T-helper 17 cell (primary cell): ENCODE results near the gene TXNL4B. TPM values are rescaled to one million over a fixed set of nuclear protein-coding genes. Genes with fewer than 3 reads are reported as not detected.
"Not testable (repeated sequence)": the region's sequence is repeated elsewhere in the genome, so short reads cannot be mapped to it uniquely, and the experiment has no call there.

Experiments used
- ATAC-seq: fragments of 150-1000 bp; cut with Tn5 transposase; 2 replicates; pipeline ENCODE4 v1.10.0; 2021; ENCODE audit warnings: mild to moderate bottlenecking, moderate library complexity
- DNase-seq, 3 donors: peaks; one replicate each; pipeline versions ENCODE4 v3.0.0 to v3.0.0-alpha.2; 2020 to 2021
- H3K9me3 ChIP-seq: one replicate; pipeline ENCODE4 v1.7.0; 2013; ENCODE audit warnings: low read length, mild to moderate bottlenecking; ENCODE audit not compliant: control insufficient read depth, poor library complexity, severe bottlenecking
- H3K27ac Mint-ChIP-seq: one replicate; pipeline ENCODE4 v1.8.0; 2022; ENCODE audit warnings: mild to moderate bottlenecking, moderate library complexity, mixed read lengths
- H3K27me3 Mint-ChIP-seq: one replicate; pipeline ENCODE4 v1.8.0; 2022; ENCODE audit warnings: mixed read lengths
- H3K36me3 Mint-ChIP-seq: one replicate; pipeline ENCODE4 v1.8.0; 2022; ENCODE audit warnings: low read depth, mixed read lengths
- H3K4me1 Mint-ChIP-seq: one replicate; pipeline ENCODE4 v1.8.0; 2022; ENCODE audit warnings: mild to moderate bottlenecking, mixed read lengths
- H3K4me3 Mint-ChIP-seq: one replicate; pipeline ENCODE4 v1.8.0; 2022; ENCODE audit warnings: mild to moderate bottlenecking, moderate library complexity, mixed read lengths
- total RNA-seq, 4 donors: library from RNA in 2 of 4; stranded (reverse) in 2 of 4; gene quantifications; one replicate each; pipeline ENCODE4 v1.2.3 and lab custom pipeline; 2022 to 2026

The TXNL4B gene
- total RNA-seq, 2 donors from 2014 or later: 11.3 to 14.0 TPM

DNA sequence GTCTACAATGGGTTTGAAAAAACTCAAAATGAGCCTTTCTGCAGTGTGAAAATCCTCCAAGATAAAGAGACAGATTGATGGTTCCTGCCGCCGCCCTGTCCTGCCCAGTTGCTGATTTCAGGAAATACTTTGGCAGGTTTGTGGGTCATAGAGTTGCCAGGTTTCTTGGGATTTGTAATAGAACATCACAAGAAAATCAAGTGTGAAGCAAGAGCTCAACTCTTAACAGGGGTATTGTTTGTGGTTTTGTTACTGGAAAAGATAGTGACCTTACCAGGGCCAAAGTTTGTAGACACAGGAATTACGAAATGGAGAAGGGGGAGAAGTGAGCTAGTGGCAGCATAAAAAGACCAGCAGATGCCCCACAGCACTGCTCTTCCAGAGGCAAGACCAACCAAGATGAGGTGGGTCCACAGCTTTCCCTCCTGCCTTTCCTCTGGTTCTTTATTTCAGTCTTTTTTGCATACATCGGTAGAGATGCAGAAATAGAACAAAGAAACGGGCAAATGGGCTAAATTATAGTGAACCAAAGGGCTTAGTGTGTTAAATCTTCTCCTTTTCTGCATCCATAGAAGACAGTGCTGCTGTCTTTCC lies 39.1 kb downstream of the TXNL4B start, which contains the start of gene HP:
Gene HP (plus strand): TSS at position 252 of the 594 bp plus-strand sequence. CDS start 148 bp downstream, at position 400.
- not testable (repeated sequence) for DNase-seq, H3K4me3 Mint-ChIP-seq, ATAC-seq, H3K4me1 Mint-ChIP-seq, H3K36me3 Mint-ChIP-seq, H3K27ac Mint-ChIP-seq, H3K27me3 Mint-ChIP-seq, H3K9me3 ChIP-seq

DNA sequence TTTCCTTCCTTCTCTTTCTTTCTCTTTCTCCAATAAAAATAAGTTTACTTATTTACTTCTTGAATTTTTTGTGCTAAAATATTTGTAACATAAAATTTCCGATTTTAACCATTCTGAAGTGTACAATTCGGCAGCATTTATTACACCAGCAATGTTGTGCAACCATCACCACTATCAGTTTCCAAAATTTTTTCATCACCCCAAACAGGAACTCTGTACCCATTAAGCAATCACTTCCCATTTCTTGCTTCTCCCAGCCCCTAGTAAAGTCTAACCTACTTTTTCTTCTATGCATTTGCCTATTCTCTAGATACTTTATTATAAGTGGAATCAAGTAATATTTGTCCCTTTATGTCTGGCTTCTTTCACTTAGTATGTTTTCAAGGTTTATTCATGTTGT lies 41.6 kb downstream of the TXNL4B start:
- ATAC-seq: no peak
- no peaks in the 10 kb centered on the region for H3K9me3 ChIP-seq
- H3K4me1 Mint-ChIP-seq: no peaks in the 10 kb centered on the region
- no peaks in the 10 kb centered on the region for H3K27me3 Mint-ChIP-seq
- DNase-seq: no peak
- H3K27ac Mint-ChIP-seq: peak overlapping the region; percentile 24
- peaks cover 2% of the 10 kb centered on the region for H3K36me3 Mint-ChIP-seq
- no peak overlapping the region for H3K4me3 Mint-ChIP-seq

DNA sequence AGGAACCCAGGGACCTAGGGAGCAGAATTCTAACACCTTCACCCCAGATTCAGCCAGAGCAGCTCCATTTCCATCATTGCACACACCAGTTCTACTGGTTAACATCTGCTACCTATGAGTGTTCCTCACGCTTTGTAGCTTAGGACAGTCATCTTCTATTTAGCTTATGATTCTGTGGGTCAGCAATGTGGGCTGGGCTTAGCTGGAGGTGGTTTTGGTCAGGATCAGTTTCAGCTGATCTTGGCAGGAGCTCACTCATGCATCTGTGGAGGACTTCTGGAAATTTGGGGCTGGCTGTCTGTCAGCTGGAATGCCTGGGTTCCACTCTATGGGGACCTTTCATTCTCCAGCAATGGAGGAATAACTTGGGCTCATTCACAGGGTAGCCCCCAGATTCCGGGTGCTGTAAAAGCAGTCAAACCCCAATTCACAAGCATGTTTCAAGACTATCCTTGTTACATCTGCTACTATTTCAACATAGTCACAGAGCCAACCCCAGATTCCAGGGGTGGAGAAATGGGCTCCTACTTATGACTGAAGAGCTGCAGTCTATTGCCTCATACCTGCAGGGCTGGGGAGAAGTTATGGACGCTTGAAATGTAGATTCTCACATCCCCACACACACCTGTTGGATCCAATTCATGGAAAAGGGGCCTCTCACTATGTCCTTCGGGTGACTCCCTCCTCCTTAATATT lies 42.5 kb downstream of the TXNL4B start:
- Mint-ChIP-seq H3K4me3 (no peak overlapping the region), H3K27ac (no peak overlapping the region)

DNA sequence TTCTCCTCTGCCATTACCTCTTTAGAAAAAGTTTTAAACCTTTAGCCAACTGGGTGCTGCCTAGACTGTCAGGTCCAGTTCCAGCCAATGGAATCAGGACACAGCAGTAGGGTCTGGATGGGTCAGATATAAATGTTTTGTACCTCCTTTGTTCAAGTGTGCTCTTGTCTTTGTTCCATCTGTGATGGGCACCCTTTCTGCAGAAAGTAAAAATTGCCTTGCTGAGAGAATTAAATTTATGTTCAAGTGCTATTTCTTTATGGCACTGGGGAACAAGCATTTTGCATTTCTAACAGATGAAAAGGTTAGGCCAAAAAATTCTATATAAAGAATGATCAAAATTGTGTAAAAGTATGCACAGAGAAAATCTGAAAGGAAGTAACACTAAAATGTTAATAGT lies 44.3 kb downstream of the TXNL4B start:
- Mint-ChIP-seq H3K36me3 (no peaks in the 10 kb centered on the region), H3K27ac (no peak overlapping the region), H3K4me3 (no peak overlapping the region), H3K27me3 (no peaks in the 10 kb centered on the region), H3K4me1 (no peaks in the 10 kb centered on the region)
- no peaks in the 10 kb centered on the region for H3K9me3 ChIP-seq
- ATAC-seq: no peak
- no peak for DNase-seq

More for the DNA sequence above, 42.5 kb downstream of the TXNL4B start:
- Mint-ChIP-seq H3K36me3 (peaks cover 2% of the 10 kb centered on the region), H3K27me3 (no peaks in the 10 kb centered on the region), H3K4me1 (no peaks in the 10 kb centered on the region)
- no peak for DNase-seq
- no peak for ATAC-seq
- no peaks in the 10 kb centered on the region for H3K9me3 ChIP-seq

DNA sequence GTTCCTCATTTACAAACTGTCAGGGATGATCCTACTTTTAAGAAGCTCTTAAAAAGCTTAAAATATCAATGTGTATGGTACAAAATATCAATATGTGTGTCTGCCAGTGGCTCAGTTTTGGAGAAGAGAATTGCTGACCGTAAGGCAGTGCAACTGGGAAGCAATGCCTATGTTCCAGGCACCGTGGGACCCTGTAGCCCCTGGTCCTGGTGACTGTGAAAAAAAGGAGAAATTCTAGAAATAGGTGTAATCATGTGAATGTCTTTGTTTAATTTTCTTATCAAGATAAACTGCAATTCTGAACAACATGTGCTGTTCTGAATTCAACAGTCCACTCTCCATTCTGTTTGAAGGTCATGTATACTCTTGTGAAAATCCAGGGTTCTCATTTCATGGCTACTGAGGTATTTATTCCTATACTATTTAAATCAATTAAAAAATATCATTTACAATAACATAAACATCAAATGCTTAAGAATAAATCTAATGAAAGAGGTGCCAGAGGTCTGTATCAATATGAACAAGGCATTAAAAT lies 48.5 kb downstream of the TXNL4B start:
- ATAC-seq (no peak), DNase-seq (no peak)
- H3K36me3 Mint-ChIP-seq: no peaks in the 10 kb centered on the region
- no peaks in the 10 kb centered on the region for H3K27me3 Mint-ChIP-seq
- no peak overlapping the region for H3K4me3 Mint-ChIP-seq
- no peaks in the 10 kb centered on the region for H3K9me3 ChIP-seq
- no peaks in the 10 kb centered on the region for H3K4me1 Mint-ChIP-seq
- no peak overlapping the region for H3K27ac Mint-ChIP-seq

DNA sequence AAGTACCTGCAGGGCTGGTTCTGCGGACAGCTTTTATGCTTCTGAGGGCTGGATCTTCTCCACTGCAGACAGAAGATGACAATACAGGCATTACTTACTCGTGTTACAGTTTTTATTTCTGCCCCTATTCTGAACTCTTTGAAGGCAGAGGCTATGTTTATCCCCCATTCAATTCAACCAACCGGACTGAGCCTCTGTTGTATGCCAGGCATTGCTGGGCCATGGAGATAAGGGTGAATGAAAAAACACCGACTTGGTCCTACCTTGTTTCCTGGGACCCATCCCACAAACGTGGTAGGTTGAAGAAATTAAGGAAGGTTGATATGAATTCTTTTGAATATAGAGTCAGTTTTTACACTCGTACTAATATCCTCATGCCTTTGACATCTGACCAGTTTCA lies 49.1 kb downstream of the TXNL4B start:
- no peaks in the 10 kb centered on the region for H3K4me1 Mint-ChIP-seq
- no peaks in the 10 kb centered on the region for H3K27me3 Mint-ChIP-seq
- H3K36me3 Mint-ChIP-seq: no peaks in the 10 kb centered on the region
- ATAC-seq: no peak
- H3K9me3 ChIP-seq: no peaks in the 10 kb centered on the region
- no peak overlapping the region for H3K4me3 Mint-ChIP-seq
- no peak for DNase-seq
- H3K27ac Mint-ChIP-seq: no peak overlapping the region

DNA sequence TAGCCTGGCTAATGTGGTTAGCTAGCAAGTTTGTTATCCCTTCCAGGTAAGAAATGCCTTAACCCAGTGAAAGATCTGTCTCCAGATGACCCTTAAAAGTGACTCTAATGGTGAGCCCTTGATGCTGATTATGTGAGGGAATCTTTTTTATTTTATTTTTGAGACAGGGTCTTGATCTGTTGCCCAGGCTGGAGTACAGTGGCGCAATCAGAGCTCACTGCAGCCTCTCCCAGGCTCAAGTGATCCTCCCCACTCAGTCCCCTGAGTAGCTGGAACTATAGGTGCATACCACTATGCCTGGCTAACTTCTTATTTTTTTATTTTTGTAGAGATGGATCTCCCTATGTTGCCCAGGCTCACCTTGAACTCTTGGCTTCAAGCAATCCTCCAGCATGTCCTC lies 49.9 kb downstream of the TXNL4B start:
- no peak for ATAC-seq
- DNase-seq: no peak
- H3K9me3 ChIP-seq: no peaks in the 10 kb centered on the region
- Mint-ChIP-seq H3K4me1 (no peaks in the 10 kb centered on the region), H3K27ac (no peak overlapping the region), H3K36me3 (no peaks in the 10 kb centered on the region), H3K4me3 (no peak overlapping the region), H3K27me3 (no peaks in the 10 kb centered on the region)

DNA sequence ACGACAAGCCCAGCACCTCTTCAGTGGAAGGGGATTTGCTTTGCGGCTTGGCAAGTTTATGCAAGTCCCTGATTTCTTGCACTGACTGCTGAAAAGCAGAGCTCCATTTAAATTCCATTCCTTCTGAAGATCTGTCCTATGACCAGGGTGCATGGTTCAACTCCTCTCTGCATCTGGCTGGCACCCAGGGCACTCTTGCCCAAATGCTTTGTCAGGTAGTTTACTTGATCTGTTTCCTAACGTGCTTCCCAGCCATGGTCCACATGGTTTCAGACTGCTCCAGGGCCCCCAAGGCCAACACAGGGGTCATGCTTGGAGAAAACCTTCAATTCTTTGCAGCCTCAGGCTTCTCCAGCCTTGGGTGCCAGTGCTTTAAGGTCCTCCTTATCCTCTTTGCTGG lies 50.4 kb downstream of the TXNL4B start:
- no peaks in the 10 kb centered on the region for H3K9me3 ChIP-seq
- no peaks in the 10 kb centered on the region for H3K4me1 Mint-ChIP-seq
- H3K27me3 Mint-ChIP-seq: no peaks in the 10 kb centered on the region
- no peak for DNase-seq
- ATAC-seq: no peak
- H3K36me3 Mint-ChIP-seq: no peaks in the 10 kb centered on the region
- no peak overlapping the region for H3K4me3 Mint-ChIP-seq
- H3K27ac Mint-ChIP-seq: no peak overlapping the region

DNA sequence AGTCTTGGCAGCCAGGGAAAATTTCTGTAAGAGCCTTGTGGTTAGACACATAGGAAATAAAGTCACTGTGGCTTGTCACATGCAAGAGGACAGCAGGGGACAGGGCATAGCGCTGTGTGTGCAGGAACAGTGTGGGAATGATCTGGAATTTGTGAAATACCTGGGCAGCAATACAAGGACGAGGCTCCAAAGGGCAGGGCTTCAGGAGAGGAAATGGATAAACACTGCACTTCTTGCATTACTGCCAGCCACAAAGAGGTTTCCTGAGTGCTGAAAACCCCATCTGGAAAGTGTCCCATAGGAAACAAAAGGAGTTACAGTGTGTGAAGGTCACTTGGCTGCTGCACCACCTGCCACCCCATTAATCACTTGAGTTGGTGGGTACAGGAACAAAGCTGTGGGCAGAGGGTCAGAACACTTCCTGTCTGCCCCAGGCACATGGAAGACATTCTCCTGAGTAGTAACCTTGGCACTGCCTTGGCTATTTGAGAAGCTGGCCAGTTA lies 51.2 kb downstream of the TXNL4B start:
- DNase-seq: no peak
- no peaks in the 10 kb centered on the region for H3K36me3 Mint-ChIP-seq
- no peaks in the 10 kb centered on the region for H3K4me1 Mint-ChIP-seq
- H3K9me3 ChIP-seq: no peaks in the 10 kb centered on the region
- H3K4me3 Mint-ChIP-seq: no peak overlapping the region
- H3K27ac Mint-ChIP-seq: no peak overlapping the region
- H3K27me3 Mint-ChIP-seq: no peaks in the 10 kb centered on the region
- no peak for ATAC-seq

DNA sequence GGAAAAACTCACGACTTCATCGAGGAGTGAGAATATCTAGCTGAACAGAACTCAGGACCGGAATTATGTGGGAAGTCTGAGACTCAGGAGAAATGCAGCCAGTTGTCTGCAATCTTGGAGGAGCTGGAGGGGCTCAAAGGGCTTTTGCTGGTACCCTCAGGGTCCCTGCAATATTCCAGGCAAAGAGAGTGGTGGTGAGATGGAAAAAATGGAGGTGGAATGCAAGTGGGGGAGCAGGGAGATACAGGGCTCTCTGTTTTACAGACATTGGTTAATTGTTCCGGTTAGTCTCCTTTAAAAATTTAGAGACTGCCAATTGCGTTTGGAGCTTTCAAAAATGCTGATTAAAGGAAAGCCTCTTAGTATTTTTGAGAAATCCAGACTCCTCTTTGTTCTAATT lies 57.3 kb downstream of the TXNL4B start:
- Mint-ChIP-seq H3K4me1 (no peaks in the 10 kb centered on the region), H3K27me3 (no peaks in the 10 kb centered on the region)

More for the DNA sequence above, 57.3 kb downstream of the TXNL4B start:
- no peaks in the 10 kb centered on the region for H3K9me3 ChIP-seq
- Mint-ChIP-seq H3K27ac (no peak overlapping the region), H3K4me3 (no peak overlapping the region), H3K36me3 (no peaks in the 10 kb centered on the region)
- ATAC-seq (no peak), DNase-seq (no peak)

Other genes with a start within 250 kb of the TXNL4B start
- 10 to 100 TPM; 39.9 to 46.3 TPM for gene ATXN1L, start 247.6 kb downstream of the TXNL4B start, total RNA-seq
- gene ZNF821, start 209.4 kb downstream of the TXNL4B start, total RNA-seq: 10 to 100 TPM; 12.2 to 14.1 TPM
- gene IST1, start 198.1 kb downstream of the TXNL4B start, total RNA-seq: 100 to 1,000 TPM; 262 to 283 TPM
- gene PKD1L3, start 93.2 kb downstream of the TXNL4B start, total RNA-seq: under 1 TPM in 1 of 2 donors, not detected in 1; 0.34 TPM
- 1 to 10 TPM; 5.0 to 5.9 TPM for gene DHODH, start 84.9 kb downstream of the TXNL4B start, total RNA-seq
- gene HP, start 39.1 kb downstream of the TXNL4B start, total RNA-seq: under 1 TPM in 1 of 2 donors, not detected in 1; 0.57 TPM
- not detected for gene HPR, start 30.4 kb downstream of the TXNL4B start, total RNA-seq
- gene DHX38, start 227 bp upstream of the TXNL4B start, total RNA-seq: 100 to 1,000 TPM in 1 of 2 donors, 10 to 100 TPM in 1; 93.5 to 122 TPM
- gene PMFBP1, start 78.5 kb upstream of the TXNL4B start, total RNA-seq: 1 to 10 TPM; 1.6 to 3.4 TPM